ENCODE measurements around the gene ABT1.

The ABT1 gene

DNA sequence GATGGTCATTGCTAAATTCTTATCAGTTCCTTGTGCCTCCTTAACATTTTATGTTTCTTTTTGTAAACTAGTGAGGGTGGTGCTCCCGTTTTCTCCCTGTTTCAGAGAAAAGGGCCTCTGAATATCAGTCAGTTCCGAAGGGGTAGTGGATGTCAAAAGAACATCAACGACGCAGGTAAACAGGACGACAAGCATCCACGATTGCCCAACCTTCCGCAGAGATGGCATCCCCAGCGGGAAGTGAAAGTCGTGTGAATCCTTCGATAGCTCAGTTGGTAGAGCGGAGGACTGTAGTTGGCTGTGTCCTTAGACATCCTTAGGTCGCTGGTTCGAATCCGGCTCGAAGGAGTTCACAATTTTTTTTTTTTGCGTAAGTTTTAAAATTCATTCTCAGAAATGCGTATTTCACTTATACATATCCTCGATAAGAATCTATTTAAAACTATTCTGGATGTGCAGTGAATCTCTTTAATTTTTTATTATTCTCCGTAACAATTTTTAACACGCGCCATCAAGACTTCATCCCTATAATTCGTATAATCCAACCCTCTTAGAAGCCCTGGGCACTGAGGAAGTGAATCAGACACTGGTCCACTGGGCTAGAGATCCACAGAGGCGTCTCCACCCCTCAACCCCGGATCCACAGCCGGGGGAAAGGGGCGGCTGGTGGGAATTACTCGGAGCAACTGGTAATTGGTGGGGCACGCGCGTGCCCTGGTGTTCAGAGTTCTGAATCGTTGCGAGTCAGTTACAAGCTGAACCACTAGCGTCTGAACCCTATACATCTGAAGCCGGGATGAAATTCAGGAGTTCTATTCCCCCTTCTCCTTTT is 27.9 kb upstream of the ABT1 start:
- peak overlapping the region; percentile 100 for H3K27ac Mint-ChIP-seq
- H3K4me1 Mint-ChIP-seq: peaks cover 29% of the 10 kb centered on the region
- H3K36me3 Mint-ChIP-seq: peaks cover 2% of the 10 kb centered on the region
- H3K4me3 Mint-ChIP-seq: peak overlapping the region; percentile 94
- no peaks in the 10 kb centered on the region for H3K9me3 Mint-ChIP-seq
- peaks cover 3% of the 10 kb centered on the region for H3K27me3 Mint-ChIP-seq

DNA sequence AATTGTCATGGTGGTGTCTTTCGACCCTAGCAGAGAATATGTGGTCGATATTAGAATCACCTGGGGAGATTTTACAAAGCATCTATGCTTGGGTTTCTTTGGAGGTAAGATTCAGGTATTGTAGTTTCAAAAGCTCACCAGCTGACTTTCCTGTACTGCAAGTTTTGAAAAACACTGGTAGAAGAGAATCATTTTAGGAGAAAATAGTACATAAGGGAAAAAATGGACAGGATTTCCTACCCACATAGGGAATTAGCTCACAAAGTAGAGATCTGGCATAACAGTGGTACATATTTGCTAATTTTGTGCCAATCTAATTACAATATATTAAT is 27.4 kb upstream of the ABT1 start:
- peaks cover 3% of the 10 kb centered on the region for H3K27me3 Mint-ChIP-seq
- peaks cover 2% of the 10 kb centered on the region for H3K36me3 Mint-ChIP-seq
- peaks cover 29% of the 10 kb centered on the region for H3K4me1 Mint-ChIP-seq
- no peaks in the 10 kb centered on the region for H3K9me3 Mint-ChIP-seq
- peak overlapping the region; percentile 100 for H3K27ac Mint-ChIP-seq
- peak overlapping the region; percentile 94 for H3K4me3 Mint-ChIP-seq

DNA sequence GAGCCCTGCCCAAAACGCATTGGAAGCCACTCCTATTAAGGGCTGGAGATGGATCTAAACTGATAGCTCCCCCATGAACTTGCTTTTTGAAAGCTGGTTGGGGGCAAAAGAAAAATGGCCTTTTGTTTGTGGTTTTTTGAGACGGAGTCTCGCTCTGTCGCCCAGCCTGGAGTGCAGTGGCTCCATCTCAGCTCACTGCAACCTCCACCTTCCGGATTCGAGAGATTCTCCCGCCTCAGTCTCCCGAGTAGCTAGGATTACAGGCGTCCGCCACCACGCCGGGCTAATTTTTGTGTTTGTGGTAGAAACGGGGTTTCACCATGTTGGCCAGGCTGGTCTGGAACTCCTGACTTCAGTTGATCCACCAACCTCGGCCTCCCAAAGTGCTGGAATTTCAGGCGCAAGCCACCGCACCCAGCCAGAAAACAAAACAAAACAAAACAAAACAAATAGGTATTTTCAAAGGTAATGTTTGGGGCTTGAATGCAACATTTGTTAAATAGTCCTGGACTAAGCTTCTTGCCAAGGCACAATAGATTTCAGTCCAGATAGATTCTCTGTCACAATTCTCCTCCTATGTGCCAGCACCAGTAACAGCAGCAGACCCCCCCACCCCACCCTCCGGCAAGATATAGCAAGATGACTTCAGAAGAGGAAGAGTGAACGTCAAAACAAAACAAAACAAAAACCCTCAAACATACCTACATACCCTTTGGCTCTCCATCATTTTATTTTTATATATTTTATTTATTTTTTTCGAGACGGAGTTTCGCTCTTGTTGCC is 26.5 kb upstream of the ABT1 start:
- peaks cover 2% of the 10 kb centered on the region for H3K36me3 Mint-ChIP-seq
- H3K27me3 Mint-ChIP-seq: peaks cover 3% of the 10 kb centered on the region
- H3K4me3 Mint-ChIP-seq: no peak overlapping the region
- no peaks in the 10 kb centered on the region for H3K9me3 Mint-ChIP-seq
- H3K27ac Mint-ChIP-seq: no peak overlapping the region
- peaks cover 29% of the 10 kb centered on the region for H3K4me1 Mint-ChIP-seq

DNA sequence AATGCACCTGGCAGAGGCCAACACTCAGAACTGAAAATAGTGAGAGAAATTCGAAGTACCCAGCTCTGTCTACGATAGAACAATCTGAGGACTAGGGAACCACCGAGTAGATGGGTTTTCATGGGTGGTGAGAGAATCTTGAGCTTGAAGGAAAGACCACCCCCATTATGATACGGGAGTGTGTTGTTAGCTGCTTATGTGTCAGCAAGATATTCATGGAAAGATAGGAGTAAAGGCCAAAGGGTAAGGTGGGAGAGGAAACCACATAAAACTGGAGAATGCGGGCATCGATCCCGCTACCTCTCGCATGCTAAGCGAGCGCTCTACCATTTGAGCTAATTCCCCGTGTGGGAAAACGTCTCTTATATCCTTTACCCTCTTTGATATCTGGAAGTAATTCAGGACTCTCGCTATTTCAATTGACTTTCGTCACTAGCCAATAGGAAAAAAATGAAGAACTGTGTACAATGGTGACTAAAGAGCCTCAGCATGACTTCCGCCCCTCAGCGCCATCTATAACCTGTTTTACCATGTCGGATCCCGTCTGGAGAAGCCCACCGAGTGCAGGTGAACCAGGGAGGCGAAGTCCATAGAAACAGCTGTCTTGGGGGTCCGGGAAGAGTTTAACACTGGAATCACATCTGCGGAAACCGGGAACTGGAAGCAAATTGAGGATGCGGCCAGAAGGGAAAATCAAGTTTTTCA is 25.0 kb upstream of the ABT1 start:
- H3K36me3 Mint-ChIP-seq: peaks cover 2% of the 10 kb centered on the region
- no peaks in the 10 kb centered on the region for H3K9me3 Mint-ChIP-seq
- peaks cover 34% of the 10 kb centered on the region for H3K4me1 Mint-ChIP-seq
- H3K4me3 Mint-ChIP-seq: peak overlapping the region; percentile 90
- peak overlapping the region; percentile 99 for H3K27ac Mint-ChIP-seq
- H3K27me3 Mint-ChIP-seq: peaks cover 3% of the 10 kb centered on the region

DNA sequence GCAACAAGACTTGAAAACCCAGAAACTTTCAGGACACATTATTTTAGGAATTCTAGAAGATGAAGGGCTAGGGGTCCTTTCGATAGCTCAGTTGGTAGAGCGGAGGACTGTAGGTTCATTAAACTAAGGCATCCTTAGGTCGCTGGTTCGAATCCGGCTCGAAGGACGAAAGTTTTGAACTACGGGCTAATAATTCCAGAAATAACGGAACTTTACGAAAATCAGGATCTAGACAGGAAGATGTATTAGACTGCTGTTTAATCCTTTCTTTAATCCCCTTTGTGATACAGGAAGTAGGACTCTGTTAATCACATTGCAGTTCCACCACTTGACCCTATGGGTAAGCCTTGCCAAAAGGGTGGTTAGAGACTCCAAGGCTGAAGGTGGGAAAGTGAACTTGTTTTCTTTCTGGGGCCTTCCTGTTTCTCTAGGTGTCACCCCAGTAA is 21.2 kb upstream of the ABT1 start:
- Mint-ChIP-seq H3K4me3 (no peak overlapping the region), H3K9me3 (no peaks in the 10 kb centered on the region), H3K27ac (peak overlapping the region; percentile 30), H3K4me1 (peaks cover 34% of the 10 kb centered on the region), H3K36me3 (no peaks in the 10 kb centered on the region), H3K27me3 (no peaks in the 10 kb centered on the region)

DNA sequence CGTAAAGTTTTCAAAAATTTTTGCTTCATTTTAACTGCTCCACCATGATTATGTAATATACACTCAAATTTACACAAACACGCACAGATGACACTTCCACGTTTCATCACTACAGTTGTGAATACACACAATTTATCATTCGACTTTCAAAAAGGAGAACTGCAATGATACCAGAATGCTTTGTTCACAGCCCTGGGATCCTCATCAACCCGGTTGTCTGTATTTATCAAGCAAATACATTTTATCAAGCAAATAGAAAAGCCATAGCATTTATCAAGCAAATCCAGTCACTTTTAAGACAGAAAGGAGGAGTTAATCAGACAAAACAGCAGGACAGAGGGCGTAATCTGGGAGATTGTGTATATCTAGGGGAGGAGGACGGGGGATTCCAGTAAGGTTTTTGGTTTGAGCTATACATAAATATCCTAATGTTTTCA is 20.3 kb upstream of the ABT1 start:
- no peaks in the 10 kb centered on the region for H3K9me3 Mint-ChIP-seq
- peak overlapping the region; percentile 96 for H3K27ac Mint-ChIP-seq
- peak overlapping the region; percentile 81 for H3K4me3 Mint-ChIP-seq
- no peaks in the 10 kb centered on the region for H3K36me3 Mint-ChIP-seq
- peaks cover 33% of the 10 kb centered on the region for H3K4me1 Mint-ChIP-seq
- no peaks in the 10 kb centered on the region for H3K27me3 Mint-ChIP-seq

DNA sequence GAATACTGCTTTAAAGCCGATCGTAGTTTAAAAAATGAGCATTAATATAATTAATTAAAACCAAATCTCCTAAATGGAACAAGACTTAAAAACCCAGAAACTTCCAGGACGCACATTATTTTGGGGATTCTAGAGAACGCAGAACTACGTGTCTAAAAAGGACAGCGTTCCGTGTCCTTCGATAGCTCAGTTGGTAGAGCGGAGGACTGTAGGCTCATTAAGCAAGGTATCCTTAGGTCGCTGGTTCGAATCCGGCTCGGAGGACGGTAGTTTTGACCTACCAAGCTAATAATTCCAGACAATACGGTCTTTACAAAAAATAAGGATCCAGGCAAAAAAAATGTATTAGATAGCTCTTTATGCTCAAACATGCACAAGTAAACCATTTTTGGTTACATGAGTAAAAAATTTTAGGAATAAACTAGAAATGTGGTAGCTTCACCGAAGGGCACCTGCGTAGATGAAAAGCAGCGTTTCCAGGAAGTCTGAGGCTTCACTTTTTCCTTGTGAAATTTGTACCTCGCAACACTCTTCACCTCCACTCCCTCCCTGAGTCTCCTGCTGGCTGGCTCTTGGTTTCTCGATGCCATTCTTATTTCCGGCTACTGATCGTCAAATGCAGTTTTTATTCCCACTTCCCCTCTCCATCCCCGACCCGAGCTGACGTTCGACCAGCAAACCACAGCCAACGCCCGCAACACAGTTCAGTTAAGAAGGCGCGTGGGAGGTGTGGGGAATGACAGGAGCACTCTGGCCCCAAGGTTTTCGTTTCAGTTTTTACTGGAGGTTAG is 19.6 kb upstream of the ABT1 start:
- Mint-ChIP-seq H3K27ac (peak overlapping the region; percentile 98), H3K36me3 (no peaks in the 10 kb centered on the region), H3K4me3 (peak overlapping the region; percentile 81), H3K27me3 (no peaks in the 10 kb centered on the region), H3K4me1 (peaks cover 26% of the 10 kb centered on the region), H3K9me3 (no peaks in the 10 kb centered on the region)

DNA sequence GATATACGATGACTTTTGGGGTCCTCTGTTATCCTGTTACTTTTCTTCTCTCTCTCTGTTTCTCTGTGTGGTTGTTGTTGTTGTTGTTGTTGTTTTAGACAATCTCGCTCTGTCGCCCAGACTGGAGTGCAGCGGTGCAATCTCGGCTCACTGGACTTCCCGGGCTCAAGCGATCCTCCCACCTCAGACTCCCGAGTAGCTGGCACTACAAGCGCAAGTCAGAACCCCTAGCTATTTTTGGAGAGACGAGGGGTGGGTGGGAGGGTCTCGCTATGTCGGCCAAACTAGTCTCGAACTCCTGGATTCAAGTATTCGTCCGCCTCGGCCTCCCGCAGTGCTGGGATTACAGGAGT is 19.1 kb upstream of the ABT1 start:
- Mint-ChIP-seq H3K27me3 (no peaks in the 10 kb centered on the region), H3K27ac (no peak overlapping the region), H3K4me3 (peak overlapping the region; percentile 81), H3K36me3 (no peaks in the 10 kb centered on the region), H3K4me1 (peaks cover 22% of the 10 kb centered on the region), H3K9me3 (no peaks in the 10 kb centered on the region)

DNA sequence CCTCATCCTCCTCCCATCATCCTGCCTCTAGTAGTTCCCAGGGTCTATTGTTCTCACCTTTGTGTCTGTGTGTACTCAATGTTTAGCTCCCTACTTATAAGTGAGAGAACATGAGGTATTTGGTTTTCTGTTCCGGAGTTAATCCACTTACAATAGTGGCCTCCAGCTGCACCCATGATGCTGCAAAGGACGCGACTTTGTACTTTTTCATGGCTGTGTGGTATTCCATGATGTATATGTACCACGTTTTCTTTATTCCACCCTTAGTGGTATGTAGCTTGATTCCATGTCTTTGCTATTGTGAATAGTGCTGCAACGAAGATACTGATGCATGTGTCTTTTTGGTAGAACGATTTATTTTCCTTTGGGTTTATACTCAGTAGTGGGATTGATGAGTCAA is 18.5 kb upstream of the ABT1 start:
- Mint-ChIP-seq H3K9me3 (no peaks in the 10 kb centered on the region), H3K36me3 (no peaks in the 10 kb centered on the region), H3K4me3 (no peak overlapping the region), H3K4me1 (peaks cover 20% of the 10 kb centered on the region), H3K27ac (no peak overlapping the region), H3K27me3 (no peaks in the 10 kb centered on the region)

DNA sequence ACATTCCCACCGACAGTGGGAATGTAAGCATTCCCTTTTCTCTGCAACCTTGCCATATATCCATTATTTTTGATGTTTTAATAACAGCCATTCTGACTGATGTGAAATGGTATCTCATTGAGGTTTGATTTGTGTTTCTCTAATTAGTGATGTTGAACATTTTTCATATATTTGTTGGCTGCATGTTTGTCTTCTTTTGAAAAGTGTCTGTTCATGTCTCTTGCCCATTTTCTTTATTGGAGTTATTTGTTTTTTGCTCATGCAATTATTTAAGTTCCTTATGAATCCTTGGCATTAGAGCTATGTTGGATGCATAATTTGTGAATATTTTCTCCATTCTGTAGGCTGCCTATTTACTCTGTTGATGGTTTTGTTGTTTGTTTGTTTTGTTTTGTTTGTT is 18.0 kb upstream of the ABT1 start:
- Mint-ChIP-seq H3K36me3 (no peaks in the 10 kb centered on the region), H3K9me3 (no peaks in the 10 kb centered on the region), H3K4me3 (peak overlapping the region; percentile 12), H3K27me3 (no peaks in the 10 kb centered on the region), H3K27ac (no peak overlapping the region), H3K4me1 (peaks cover 20% of the 10 kb centered on the region)

DNA sequence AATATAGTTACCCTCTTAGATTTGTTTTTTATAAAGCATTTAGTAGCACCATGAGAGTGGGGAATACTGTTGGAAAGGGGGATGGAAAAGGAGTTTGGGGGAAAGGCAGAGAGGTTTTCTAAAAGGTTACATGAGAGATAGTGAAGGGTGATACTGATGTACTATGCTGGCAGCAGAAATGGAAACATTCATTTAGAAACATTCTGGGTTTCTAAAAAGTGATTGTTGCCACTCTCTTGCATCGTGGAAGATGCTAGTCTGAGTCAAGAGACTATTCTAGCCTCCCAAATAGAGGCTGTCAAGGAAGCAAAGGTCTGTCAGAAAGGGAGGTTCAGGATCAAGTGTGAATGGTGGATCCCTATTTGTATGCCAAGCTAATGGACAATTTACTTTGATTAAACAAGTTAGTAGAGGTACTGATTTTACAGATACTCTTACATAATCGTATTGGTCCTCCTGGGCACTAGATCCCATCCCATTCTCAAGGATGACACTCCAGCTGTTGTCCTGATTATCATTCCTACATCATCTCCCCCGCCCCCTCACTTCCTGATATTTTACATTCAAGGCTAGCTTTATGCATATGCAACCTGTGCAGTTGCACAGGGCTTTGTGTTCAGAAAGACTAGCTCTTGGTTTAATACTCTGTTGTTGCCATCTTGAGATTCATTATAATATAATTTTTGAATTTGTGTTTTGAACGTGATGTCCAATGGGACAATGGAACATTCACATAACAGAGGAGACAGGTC is 15.4 kb upstream of the ABT1 start:
- Mint-ChIP-seq H3K4me3 (no peak overlapping the region), H3K27ac (no peak overlapping the region), H3K36me3 (no peaks in the 10 kb centered on the region), H3K27me3 (peaks cover 2% of the 10 kb centered on the region), H3K9me3 (no peaks in the 10 kb centered on the region), H3K4me1 (peaks cover 19% of the 10 kb centered on the region)

DNA sequence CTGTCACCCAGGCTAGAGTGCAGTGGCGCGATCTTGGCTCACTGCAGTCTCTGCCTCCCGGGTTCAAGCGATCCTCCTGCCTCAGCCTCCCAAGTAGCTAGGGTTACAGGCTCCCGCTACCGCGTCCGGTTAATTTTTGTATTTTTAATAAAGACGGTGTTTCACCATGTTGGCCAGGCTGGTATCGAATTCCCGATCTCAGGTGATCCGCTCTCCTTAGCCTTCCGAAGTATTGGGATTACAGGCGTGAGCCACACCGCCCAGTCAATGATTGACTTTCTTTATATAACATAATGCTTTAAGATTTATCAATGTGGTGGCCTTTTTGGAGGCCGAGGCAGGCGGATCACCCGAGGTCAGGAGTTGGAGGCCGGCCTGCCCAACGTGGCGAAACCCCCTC is 7.8 kb upstream of the ABT1 start:
- H3K4me3 Mint-ChIP-seq: no peak overlapping the region
- H3K27me3 Mint-ChIP-seq: peaks cover 9% of the 10 kb centered on the region
- H3K9me3 Mint-ChIP-seq: no peaks in the 10 kb centered on the region
- H3K4me1 Mint-ChIP-seq: no peaks in the 10 kb centered on the region
- no peaks in the 10 kb centered on the region for H3K36me3 Mint-ChIP-seq
- no peak overlapping the region for H3K27ac Mint-ChIP-seq

DNA sequence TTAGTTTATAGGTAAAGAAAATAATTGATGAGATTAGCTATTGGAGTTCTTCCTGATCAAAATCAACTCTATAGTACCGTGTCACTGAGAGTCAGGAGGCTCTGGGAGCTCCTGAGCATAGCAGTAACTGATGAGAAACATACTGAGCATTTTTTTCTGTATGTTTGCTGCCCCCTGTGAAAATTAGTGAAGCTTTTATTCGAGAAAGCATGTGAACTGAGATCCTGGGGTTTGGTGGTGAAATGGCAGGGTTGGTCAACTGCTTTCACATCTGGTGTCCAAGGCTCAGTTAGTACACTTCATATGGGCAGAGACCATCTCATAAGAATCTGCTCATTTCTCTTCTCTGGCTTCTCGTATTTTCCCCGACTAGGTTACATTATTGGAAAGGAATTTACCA is 4.1 kb upstream of the ABT1 start:
- no peak overlapping the region for H3K4me3 Mint-ChIP-seq
- no peaks in the 10 kb centered on the region for H3K36me3 Mint-ChIP-seq
- H3K27ac Mint-ChIP-seq: no peak overlapping the region
- no peaks in the 10 kb centered on the region for H3K4me1 Mint-ChIP-seq
- H3K9me3 Mint-ChIP-seq: no peaks in the 10 kb centered on the region
- H3K27me3 Mint-ChIP-seq: peaks cover 12% of the 10 kb centered on the region

DNA sequence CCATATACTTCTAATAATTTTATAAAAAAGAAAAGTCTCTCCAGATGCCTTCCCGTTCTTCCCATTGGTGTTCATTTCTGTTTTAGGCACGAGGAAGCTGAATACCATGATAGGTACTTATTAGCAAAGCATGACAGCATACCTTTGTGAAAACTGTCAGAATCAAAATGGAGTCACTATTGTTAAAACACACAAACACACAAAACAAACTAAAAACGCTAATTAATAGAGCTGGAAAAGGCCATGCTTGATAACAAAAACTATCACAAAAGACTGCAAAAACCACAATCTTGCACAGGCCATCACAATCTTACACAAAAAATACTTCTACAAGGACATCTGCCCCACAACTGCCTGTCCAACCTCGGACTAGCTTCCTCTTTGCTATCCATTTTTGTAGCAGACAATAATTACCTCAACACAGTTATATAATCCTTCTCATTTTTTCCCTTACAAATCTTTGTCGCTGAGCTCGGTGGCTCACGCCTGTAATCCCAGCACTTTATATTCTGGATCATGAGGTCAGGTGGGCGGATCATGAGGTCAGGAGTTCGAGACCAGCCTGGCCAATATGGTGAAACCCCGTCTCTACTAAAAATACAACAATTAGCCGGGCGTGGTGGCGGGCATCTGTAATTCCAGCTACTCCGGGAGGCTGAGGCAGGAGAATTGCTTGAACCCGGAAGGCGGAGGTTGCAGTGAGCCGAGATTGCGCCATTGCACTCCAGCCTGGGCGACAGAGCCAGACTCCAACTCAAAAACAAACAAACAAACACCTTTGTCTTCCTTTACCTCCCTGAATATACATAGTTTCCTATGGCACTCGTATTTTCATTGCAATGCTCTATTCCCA is 3.2 kb upstream of the ABT1 start:
- H3K4me3 Mint-ChIP-seq: no peak overlapping the region
- peaks cover 7% of the 10 kb centered on the region for H3K4me1 Mint-ChIP-seq
- H3K36me3 Mint-ChIP-seq: peaks cover 3% of the 10 kb centered on the region
- peaks cover 12% of the 10 kb centered on the region for H3K27me3 Mint-ChIP-seq
- no peaks in the 10 kb centered on the region for H3K9me3 Mint-ChIP-seq
- no peak overlapping the region for H3K27ac Mint-ChIP-seq
